Mucosa of descending colon (tissue), 3 donors: ENCODE measurements around the gene AP4B1. TPM values are rescaled to one million over a fixed set of nuclear protein-coding genes. Genes with fewer than 3 reads are reported as not detected.
"Not testable (repeated sequence)": the region's sequence is repeated elsewhere in the genome, so short reads cannot be mapped to it uniquely, and the experiment has no call there.

Experiments used
- ATAC-seq: fragments of 200-7000 bp; cut with Tn5 transposase; one replicate; pipeline ENCODE4 v1.9.1; 2020; ENCODE audit warnings: mild to moderate bottlenecking, moderate library complexity
- DNase-seq, 3 donors: peaks; one replicate each; pipeline ENCODE4 v3.0.0-alpha.2; 2020
- H3K36me3 ChIP-seq: fragments of 200-600 bp; one replicate; pipeline ENCODE4 v1.8.0; 2021; ENCODE audit warnings: low read depth, mild to moderate bottlenecking
- H3K4me1 ChIP-seq: fragments of 200-600 bp; one replicate; pipeline ENCODE4 v1.8.0; 2021; ENCODE audit warnings: low read depth, mild to moderate bottlenecking
- H3K4me3 ChIP-seq: fragments of 200-600 bp; one replicate; pipeline ENCODE4 v1.8.0; 2021; ENCODE audit warnings: mild to moderate bottlenecking
- H3K9me3 ChIP-seq: fragments of 200-600 bp; one replicate; pipeline ENCODE4 v1.8.0; 2021; ENCODE audit warnings: mild to moderate bottlenecking
- CTCF ChIP-seq: fragments of 200-600 bp; IDR thresholded peaks from one replicate; pipeline ENCODE4 v1.8.0; 2022; ENCODE audit warnings: antibody characterized with exemption, mild to moderate bottlenecking
- intact Hi-C, 2 donors: fragments of 100-400 bp; cut with DNase I in 1 of 2; cut with micrococcal nuclease in 1 of 2; formaldehyde crosslinking; loops; one replicate each; pipeline versions ENCODE4 v1.11.0 to v1.11.1; 2022; cut with DNase I, micrococcal nuclease
- total RNA-seq, 3 donors: library from RNA; stranded (reverse); fragmentation: NEBNext Ultra II Directional in 2 of 3; extraction: Animal tissue kit (Norgen Biotek cat#: 25700) in 2 of 3; gene quantifications; one replicate each; pipeline versions ENCODE4 v1.2.1 to v1.2.4, GENCODE V29; 2021 to 2023
- donor health status: DM: no; HTN: no; CAD: no; lungs with moderate emphysema.
- donor health status: DM: no; HTN: no; CAD: no.
- donor health status: DM: no; HTN: yes; CAD: no.

Gene AP4B1
- total RNA-seq, 3 donors from 2014 or later: 26.6 to 40.0 (median 28.7) TPM

GRCh38 chr1:113856401-113856790 is 48.2 kb downstream of the AP4B1 start:
- no peak for ATAC-seq
- Histone ChIP-seq H3K9me3 (no peaks in the 10 kb centered on the region), H3K4me3 (no peak overlapping the region), H3K4me1 (no peaks in the 10 kb centered on the region), H3K36me3 (no peaks in the 10 kb centered on the region)
- TF ChIP-seq CTCF: no peak
- DNase-seq: no peak
- intact Hi-C loops: no loop called here

- DNase-seq: no peak
- no peak for ATAC-seq
- Histone ChIP-seq H3K36me3 (no peaks in the 10 kb centered on the region), H3K4me3 (no peak overlapping the region), H3K4me1 (no peaks in the 10 kb centered on the region), H3K9me3 (no peaks in the 10 kb centered on the region)
- intact Hi-C loops: no loop called here
- no peak for TF ChIP-seq CTCF
These were observed 48.8 kb downstream of the AP4B1 start for GRCh38 chr1:113855630-113856400.

- Histone ChIP-seq H3K4me3 (no peak overlapping the region), H3K36me3 (no peaks in the 10 kb centered on the region), H3K9me3 (no peaks in the 10 kb centered on the region), H3K4me1 (no peaks in the 10 kb centered on the region)
- intact Hi-C loops: no loop called here
- no peak for TF ChIP-seq CTCF
- DNase-seq: no peak
- ATAC-seq: no peak
These were observed 50.4 kb downstream of the AP4B1 start for GRCh38 chr1:113854234-113854633.

GRCh38 chr1:113852694-113853093 is 51.9 kb downstream of the AP4B1 start:
- H3K4me3 ChIP-seq, DNase-seq, intact Hi-C loops: not testable (repeated sequence)

GRCh38 chr1:113850127-113850796 is 54.3 kb downstream of the AP4B1 start:
- no peaks in the 10 kb centered on the region for H3K4me1 ChIP-seq
- DNase-seq (no peak), ATAC-seq (no peak)
- TF ChIP-seq CTCF: no peak
- intact Hi-C loops: no loop called here
- H3K4me3 ChIP-seq: no peak overlapping the region
- no peaks in the 10 kb centered on the region for H3K36me3 ChIP-seq
- peaks cover 8% of the 10 kb centered on the region for H3K9me3 ChIP-seq

More at GRCh38 chr1:113852694-113853093, 51.9 kb downstream of the AP4B1 start:
- H3K4me1 ChIP-seq, H3K36me3 ChIP-seq, H3K9me3 ChIP-seq, ATAC-seq: not testable (repeated sequence)

- Histone ChIP-seq H3K4me1 (no peaks in the 10 kb centered on the region), H3K36me3 (no peaks in the 10 kb centered on the region), H3K9me3 (peaks cover 8% of the 10 kb centered on the region), H3K4me3 (no peak overlapping the region)
- TF ChIP-seq CTCF: no peak
- ATAC-seq (no peak), DNase-seq (no peak)
- intact Hi-C loops: loop anchor here in 1 of 2 donors (10.0 kb wide), 1 partner anchor 46 kb away; no protein-coding TSS in a partner anchor
These were observed 55.5 kb downstream of the AP4B1 start for GRCh38 chr1:113849072-113849471.
